Endometrium (tissue), 2 donors: Measurements from ENCODE around the gene AP4M1.

Experiments used
- FAIRE-seq: peaks from 2 replicates; lab custom pipeline; 2012; peaks lifted over from hg19 to GRCh38; lab: Jason Lieb, UNC
- donor health status: control.
- donor health status: control.

The AP4M1 gene, protein sequence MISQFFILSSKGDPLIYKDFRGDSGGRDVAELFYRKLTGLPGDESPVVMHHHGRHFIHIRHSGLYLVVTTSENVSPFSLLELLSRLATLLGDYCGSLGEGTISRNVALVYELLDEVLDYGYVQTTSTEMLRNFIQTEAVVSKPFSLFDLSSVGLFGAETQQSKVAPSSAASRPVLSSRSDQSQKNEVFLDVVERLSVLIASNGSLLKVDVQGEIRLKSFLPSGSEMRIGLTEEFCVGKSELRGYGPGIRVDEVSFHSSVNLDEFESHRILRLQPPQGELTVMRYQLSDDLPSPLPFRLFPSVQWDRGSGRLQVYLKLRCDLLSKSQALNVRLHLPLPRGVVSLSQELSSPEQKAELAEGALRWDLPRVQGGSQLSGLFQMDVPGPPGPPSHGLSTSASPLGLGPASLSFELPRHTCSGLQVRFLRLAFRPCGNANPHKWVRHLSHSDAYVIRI

DNA sequence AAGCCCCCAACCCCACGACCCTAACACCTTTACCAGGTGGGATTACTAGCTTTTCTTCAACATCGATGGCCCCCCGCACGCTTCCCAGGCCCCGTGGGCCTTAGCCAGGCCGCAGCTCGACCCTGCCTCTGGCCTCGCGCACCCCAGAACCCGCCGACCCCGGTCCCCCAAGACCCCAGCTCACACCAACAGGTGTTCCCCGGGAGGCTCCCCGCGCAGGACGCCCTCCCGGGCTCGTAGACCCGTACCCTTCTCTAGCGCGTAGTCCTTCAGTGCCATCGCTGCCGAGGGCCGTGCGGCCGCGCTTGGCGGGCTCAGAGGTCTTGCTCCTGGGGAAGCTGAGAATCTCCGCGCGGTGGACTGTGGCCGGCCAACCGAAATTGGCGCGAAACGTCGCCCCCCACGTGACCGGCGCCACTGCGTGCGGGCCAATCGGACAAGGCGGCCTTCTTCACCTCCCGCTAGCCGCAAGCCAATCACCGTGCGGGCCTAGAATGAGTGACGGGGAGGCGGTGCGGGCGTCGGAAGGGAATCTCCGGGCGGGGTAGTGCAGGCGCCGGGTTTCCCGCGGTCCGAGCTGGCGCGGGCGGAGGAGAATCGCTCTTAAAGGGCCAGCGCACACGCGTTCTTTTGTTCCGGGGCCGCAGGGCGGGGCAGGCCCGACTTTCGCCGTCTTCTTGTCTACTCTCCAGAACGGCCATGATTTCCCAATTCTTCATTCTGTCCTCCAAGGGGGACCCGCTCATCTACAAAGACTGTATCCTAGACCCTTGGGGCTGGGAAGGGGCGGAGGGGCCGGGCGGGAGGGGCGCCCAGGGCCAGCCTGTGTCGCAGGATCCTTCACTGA, at the start of gene AP4M1, which contains the start of gene MCM7:
TSS of gene AP4M1 (plus strand) at position 628 of the 847 bp plus-strand sequence. CDS start at position 700, 72 bp downstream.
TSS of gene MCM7 (minus strand) at position 382 of the 847 bp plus-strand sequence. CDS start at position 279, 103 bp downstream.
- peak; percentile 89 for FAIRE-seq

DNA sequence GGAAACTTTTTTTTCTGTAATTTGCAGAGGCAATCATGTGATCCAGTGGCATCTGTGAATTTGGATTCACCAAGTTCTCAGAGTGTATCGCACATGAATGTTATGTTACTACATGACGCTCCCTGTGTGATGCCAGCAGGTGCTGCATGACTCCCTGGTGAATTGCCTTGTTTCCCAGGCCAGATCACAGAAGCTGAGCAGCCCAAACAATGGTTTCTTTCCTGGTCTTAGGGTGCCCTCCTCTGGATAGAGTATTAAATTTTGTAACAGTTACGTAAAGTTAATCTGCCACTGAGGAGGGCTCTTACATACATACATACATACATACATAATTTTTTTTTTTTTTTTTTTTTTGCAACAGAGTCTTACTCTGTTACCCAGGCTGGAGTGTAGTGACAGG, 48.2 kb upstream of the AP4M1 start:
- FAIRE-seq, result no peak

DNA sequence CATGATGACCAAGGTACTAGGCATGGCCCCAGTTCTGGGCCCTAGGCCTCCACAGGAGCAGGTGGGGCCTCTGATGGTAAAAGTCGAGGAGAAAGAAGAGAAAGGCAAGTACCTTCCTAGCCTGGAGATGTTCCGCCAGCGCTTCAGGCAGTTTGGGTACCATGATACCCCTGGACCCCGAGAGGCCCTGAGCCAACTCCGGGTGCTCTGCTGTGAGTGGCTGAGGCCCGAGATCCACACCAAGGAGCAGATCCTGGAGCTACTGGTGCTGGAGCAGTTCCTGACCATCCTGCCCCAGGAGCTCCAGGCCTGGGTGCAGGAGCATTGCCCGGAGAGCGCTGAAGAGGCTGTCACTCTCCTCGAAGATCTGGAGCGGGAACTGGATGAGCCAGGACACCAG, 44.4 kb upstream of the AP4M1 start:
- no peak for FAIRE-seq

DNA sequence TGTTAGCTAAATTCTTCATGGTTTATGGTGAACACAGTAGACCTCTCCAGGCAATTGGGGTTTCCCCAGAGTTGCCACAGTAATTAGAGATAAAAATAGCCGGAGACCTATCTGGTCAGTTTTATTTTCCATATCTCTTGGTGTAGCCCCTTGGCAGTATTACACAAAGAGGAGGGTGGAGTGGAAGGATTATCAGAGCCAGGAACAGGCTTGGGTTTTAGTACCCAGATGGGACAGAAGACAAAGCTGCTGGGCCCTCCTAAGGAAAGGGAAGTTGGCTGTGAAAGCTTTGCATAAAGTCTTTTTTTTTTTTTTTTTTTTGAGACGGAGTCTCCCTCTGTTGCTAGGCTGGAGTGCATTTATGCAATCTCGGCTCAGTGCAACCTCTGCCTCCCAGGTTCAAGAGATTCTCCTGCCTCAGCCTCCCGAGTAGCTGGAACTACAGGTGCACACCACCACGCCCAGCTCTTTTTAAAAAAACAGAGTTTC, 42.1 kb upstream of the AP4M1 start:
- FAIRE-seq, result no peak

DNA sequence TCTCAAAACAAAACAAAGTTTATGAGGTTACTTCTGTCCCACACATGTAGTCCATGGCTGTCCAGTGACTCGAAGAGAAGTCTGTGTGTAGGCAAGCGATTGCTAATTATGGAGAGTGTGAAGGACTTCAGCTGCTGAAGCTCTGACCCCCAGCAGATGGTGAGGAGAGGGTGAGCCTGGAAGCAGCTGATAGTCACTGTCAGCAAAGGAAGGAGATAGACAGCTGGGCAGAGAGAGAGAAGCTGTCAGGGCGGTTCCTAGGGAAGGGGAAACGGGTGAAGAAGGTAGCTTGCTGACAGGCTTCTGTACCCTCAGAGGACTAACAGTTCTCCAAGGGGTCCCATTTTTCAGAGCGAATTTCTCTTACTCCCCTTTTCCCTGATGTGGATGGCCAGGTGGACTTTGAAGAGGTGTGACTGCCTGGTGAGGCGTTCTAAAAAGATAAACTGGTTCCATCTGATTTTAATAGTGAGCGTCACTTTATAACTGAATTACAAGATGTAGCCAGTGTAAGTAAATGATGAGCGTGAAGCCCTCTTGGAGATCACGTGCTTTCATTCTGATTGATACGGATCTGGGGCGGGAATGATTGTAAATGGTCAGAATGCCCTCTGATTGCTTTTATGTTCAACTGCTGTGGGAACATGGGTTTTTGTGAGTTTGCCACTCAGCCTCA, 39.8 kb upstream of the AP4M1 start:
- FAIRE-seq, result no peak

DNA sequence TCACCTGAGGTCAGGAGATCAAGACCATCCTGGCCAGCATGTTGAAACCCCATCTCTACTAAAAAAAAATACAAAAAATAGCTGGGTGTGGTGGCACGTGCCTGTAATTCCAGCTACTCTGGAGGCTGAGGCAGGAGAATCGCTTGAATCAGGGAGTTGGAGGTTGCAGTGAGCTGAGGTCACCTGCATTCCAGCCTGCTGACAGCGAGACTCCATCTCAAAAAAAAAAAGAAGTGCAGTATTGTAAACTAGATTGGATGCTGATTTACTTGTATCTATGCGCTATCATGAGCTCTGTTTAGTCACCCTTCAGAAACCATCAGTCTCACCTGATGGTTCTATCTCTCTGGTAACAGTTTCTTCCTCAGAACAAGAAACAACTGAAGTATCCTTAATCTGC, 38.1 kb upstream of the AP4M1 start:
- no peak for FAIRE-seq

DNA sequence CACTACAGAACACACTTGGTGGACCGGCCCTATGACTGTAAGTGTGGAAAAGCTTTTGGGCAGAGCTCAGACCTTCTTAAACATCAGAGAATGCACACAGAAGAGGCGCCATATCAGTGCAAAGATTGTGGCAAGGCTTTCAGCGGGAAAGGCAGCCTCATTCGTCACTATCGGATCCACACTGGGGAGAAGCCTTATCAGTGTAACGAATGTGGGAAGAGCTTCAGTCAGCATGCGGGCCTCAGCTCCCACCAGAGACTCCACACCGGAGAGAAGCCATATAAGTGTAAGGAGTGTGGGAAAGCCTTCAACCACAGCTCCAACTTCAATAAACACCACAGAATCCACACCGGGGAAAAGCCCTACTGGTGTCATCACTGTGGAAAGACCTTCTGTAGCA, 37.3 kb upstream of the AP4M1 start:
- no peak for FAIRE-seq

DNA sequence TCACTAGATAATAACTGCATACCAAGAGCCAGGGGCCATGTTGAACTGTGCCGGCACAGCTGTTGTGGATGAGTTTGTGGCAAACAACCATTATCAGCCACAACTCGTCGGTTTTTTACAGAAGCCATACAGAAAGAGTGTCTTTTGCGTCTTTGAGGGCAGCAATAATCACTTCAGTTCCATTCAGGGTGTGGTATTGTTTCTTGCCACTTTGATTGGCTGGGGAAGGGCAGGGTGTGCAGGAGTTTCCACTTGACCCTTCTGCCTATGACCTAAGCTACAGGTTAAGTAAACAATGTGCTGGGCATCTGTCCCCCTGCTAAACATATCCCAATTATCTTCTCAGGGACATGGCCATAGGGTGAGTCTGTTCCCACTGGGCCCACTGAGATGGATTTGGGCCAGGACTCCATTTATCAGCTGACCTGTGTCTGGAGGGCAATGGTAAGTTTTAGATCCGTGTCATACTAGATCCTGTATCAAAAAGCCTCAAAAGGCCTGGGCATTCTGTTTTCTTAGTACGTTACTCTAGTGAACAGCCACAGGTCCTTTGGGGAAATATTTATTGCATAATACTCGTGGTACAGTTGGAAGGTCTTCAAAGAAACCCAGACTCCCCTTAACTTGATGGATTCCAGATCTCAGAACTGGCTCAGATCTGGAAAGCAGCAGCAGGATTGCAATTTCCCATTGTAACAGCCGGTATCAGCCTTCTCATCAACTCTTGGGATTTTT, 35.8 kb upstream of the AP4M1 start:
- FAIRE-seq, result peak; percentile 91

DNA sequence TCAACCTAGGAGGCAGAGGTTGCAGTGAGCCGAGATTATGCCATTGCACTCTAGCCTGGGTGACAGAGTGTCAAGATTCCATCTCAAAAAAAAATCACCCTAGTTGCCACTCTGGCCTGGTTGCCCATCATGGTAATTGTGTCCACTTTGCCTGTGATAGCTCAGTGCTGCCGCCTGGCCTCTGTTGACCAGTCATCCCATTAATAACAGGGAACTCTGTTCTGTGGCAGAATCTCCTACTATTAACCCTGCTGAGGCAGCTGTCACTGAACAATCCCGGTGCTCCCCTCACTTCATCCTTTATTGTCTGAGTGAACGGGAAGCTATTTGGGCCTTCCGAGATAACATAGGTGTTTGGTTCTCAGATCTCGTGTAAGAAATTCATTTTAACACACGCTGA, 34.5 kb upstream of the AP4M1 start:
- FAIRE-seq, result no peak

DNA sequence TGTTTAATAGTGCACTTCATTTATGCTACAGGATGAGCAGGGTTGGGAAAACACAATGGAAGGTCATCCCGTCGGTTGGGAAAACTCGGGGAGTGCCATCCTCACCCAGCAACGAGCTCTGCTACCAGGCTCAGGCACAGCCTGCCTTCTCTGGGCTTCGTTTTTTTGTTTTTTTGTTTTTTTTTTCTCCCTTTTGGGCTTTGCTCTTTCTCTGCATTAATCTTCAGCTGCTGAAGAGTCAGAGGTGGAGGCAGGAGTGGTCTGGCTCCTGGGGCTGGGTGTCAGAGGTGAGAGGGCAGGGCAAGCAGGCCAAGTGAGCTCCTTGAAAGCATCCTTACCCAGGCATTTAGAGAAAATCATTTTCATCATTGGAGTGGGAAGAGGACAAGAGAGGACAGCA, 31.5 kb upstream of the AP4M1 start:
- no peak for FAIRE-seq

DNA sequence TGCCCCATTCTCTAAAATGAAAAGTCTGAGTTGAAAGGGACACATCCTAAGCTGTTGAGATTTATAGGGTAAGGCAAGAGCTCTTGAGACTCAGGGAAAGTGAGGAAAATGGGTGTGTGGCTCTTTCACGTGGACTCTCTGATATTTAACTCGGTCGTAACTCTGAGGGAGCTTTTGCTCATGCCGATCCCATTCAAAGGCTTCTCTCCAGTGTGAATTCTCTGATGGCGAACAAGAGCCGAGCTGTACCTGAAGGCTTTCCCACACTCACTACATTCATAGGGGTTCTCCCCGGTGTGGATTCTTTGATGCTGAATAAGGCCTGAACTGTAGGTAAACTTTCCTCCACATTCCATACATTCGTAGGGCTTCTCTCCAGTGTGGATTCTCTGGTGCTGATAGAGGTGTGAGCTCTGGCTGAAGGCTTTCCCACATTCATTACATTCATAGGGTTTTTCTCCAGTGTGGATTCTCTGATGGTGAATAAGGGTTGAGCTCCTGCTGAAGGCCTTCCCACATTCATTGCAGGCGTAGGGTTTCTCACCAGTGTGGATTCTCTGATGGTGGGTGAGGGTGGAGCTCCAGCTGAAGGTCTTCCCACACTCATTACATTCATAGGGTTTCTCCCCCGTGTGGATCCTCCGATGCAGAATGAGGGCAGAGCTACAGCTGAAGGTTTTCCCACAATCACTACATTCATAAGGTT, 30.3 kb upstream of the AP4M1 start:
- FAIRE-seq, result no peak

DNA sequence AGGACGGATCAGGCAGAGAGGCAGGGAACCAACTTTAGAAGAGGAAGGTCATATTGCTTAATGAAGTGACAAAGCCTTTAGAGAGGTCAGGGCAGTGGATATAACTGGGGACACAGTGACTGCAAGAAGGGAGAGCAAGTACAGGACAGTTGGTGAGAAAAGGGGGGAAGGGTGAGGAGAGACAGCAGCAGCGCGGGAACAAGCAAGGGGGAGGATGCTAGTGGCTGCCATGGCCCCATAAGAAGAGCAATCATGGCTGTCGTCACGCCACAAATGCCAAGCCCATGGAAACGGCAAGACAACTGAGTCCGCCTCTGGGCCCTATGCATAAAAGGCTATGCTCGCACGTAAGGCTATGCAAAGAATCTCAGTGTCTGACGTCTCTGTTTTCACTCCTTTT, 29.0 kb upstream of the AP4M1 start:
- FAIRE-seq, result no peak

DNA sequence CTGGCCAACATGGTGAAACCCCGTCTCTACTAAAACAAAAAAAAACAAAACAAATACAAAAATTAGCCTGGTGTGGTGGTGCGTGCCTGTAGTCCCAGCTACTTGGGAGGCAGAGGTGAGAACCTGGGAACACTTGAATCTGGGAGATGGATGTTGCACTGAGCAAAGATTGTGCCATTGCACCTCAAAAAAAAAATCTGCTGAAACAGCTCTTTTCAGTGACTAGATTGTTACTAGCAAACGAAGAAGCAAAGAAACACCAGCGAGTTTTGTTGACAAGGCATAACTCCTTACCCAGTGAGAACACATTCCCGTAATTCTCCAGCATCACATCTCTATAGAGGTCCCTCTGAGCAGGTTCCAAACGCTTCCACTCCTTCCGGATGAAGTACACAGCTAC, 26.6 kb upstream of the AP4M1 start:
- no peak for FAIRE-seq

DNA sequence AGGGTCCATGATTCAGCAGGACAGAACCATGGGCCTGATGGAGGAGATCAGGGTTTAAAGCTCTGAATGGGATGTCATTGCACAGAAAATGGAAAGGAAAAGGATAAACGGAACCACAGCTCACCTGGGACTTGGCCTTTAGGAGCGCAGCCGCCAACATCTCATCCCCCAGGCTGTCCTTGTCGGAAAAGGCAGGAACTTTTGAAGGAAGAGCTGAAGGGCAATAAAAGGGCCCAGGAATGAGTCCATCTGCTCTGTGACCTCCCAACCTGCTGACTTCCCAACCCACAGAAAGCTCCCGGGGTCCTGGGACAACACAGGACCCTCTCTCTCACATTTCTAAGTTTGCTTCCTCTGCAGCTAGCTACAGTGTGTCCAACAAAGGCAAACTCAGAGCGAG, 26.0 kb upstream of the AP4M1 start:
- no peak for FAIRE-seq

DNA sequence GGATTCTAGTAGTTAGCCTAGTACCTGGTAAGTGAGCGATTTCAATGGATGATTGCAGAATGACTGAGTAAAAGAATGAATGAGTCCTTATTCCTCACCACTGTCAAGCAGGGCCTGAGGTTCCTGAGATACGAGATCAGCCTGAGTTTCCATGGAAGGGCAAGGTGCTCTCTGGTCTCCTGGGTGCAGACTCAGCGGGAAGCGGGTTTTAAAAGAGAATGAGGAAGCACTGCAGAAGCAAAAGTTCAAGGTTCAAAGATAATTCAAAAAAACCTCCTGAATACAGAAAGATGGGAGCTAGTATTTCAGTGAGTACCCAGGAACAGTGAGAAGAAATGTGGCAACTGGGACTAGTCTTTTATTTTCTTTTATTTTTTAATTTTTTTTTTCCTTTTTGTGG, 24.2 kb upstream of the AP4M1 start:
- FAIRE-seq, result no peak

DNA sequence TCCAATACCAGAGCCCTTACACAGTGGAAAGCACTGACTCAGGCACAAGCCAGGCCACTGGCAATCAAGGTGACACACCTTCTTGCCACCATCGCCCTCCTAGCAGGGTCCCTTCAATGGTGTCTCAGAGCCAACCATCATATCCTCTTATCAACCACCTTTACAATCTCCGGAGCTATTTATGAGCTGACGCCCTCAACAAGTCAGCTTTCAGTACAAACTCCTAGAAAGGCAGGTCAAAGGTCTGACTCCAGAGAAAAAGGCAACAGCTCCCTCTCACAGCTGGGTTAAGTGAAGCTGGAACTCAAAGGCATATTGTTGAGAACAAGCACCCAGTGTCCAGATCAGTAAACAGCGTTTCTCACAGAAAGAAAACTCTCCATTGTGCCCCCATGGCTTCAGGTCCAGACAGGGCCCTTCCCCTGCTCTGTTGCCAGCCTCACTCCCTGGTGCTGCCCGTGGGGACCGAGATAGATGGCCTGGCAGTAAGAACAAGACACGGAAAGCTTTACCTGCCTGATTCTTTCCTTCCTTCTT, 22.4 kb upstream of the AP4M1 start:
- FAIRE-seq, result no peak

DNA sequence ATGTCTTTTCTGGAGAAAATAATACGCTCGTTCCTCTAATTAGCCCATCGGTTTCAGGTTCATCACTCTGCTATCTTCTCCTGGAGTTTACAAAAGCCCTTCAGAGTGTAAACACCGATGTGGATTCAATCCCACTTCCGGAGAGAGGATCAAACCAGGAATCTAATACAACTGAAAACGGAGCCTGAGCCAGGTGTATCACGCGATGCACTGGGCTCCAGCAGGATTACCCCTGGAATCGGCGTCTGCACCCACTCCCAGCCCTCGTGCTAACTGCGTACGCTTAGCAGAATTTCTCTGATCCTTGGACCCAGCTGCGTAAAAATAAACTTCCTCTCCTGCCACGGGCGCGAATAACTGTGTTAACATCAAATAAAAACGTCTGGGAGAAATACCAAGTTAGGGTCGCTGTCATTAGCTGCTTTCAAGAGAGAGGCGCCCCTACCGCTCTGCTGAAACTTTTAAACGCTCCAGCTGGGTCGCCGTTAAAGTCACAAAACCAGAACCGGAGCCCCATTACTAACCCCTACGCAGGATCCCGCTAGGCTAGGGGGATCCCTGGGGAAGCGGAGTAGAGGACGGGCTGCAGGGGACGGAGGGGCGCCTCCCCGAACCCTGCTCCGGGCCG, 20.4 kb upstream of the AP4M1 start:
- no peak for FAIRE-seq

DNA sequence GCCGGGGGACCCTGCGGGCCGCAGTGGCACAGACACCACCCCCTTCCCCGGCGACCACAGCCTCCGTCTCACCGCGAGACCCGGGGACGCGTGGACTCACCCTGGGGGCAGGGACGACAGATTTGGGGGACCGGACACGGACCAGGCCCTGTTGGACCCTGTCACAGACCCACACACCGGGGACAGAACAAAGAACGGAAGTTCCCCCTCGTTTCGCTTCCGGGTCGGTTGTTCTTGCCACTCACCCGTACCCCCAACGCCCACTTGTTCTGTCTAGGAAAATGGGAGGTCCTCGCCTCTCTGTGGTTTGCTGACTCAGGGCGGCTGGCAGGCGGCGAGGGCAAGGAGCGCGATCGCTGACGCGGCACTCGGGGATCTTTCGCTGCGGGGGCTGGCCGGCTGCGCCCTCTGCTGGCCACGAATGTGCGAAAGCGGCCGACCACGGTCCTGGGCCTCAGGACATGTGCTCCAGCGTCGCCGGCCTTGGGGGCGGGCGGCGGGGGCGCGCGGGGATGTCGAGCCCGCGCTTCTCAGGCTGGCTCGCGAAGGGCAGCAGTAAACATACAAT, 19.8 kb upstream of the AP4M1 start, which contains the start of gene ZNF3:
TSS of gene ZNF3 (minus strand) at position 189 of the 568 bp plus-strand sequence. CDS start 4,366 bp downstream, outside the sequence.
- peak; percentile 84 for FAIRE-seq

DNA sequence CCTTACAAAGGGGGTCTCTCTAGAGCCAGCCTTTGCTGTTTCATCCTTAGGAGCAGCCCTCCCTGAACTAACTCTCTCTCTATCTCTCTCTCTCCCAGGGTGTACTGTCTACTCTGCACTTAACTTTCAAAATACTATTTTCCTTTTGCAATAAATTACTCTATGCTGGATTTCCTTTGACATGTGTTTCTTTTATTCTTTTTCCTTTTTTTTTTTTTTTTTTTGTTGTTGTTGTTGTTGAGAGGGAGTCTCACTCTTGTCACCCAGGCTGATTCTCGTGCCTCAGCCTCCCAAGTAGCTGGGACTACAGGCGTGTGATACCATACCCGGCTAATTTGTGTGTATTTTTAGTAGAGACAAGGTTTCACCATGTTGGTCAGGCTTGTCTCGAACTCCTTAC, 18.5 kb upstream of the AP4M1 start:
- no peak for FAIRE-seq

DNA sequence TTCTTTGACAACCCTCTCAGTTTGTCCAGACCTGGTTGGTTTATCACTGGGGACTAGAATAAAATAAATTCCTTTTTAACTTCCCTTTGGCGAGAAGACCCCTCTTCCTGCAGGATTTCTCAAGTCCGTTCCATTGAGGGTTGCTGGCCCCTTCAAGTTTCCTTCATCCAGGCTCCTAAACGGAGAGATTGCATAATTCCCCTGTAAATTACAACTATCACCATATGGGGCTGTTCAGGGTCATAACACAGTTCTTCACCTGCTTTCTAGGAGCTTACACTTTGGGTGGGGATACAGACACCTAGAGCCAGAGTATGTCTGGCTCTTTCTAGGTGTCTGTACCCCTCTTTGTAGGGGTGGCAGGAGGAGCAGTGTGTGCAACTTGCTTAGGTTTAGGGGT, 15.9 kb upstream of the AP4M1 start:
- no peak for FAIRE-seq
